ENCODE measurements around the gene AMER3. TPM values are rescaled to one million over a fixed set of nuclear protein-coding genes. Genes with fewer than 3 reads are reported as not detected.

AMER3 gene
- total and polyA plus RNA-seq, 4 donors = not detected

DNA sequence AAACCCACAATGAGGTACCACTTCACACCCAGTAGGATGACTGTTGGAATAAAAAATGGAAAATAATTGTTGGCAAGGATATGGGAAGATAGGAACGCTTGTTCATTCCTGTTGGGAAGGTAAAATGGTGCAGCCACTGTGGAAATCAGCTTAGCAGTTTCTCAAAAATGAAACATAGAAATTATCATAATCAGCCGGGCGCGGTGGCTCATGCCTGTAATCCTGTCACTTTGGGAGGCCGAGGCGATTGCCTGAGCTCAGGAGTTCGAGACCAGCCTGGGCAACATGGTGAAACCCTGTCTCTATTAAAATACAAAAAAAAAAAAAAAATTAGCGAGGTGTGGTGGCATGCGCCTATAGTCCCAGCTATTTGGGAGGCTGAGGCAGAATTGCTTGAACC, 23.4 kb downstream of the AMER3 start:
- Histone ChIP-seq H3K4me3 (ENCODE audit: low read depth in 1 of 3, low read length in 3 of 3) (no peak overlapping the region), H3K9me3 (ENCODE audit: control insufficient read depth in 4 of 4, low read length in 3 of 4) (no peaks in the 10 kb centered on the region), H3K4me1 (ENCODE audit: control insufficient read depth in 4 of 4, insufficient read depth in 4 of 4, low read length in 3 of 4) (no peaks in the 10 kb centered on the region), H3K27ac (ENCODE audit: low read depth in 1 of 2, low read length in 2 of 2) (no peak overlapping the region), H3K27me3 (ENCODE audit: control insufficient read depth in 4 of 4, insufficient read depth in 4 of 4, low read length in 3 of 4) (no peaks in the 10 kb centered on the region), H3K9ac (ENCODE audit: low read depth in 1 of 2, low read length in 2 of 2) (no peak overlapping the region), H3K36me3 (ENCODE audit: control insufficient read depth in 4 of 4, insufficient read depth in 3 of 4, low read depth in 1 of 4, low read length in 3 of 4) (no peaks in the 10 kb centered on the region)
- TF ChIP-seq JUND (IDR thresholded peaks at IDR 0.05) (no peak), SP1 (IDR thresholded peaks at IDR 0.05) (no peak), HNF4G (IDR thresholded peaks at IDR 0.05) (no peak), EGR1 (IDR thresholded peaks at IDR 0.05; ENCODE audit: low read depth in 2 of 2) (no peak), YY1 (IDR thresholded peaks at IDR 0.05) (no peak), RAD21 (IDR thresholded peaks at IDR 0.05) (no peak), TAF1 (conservative IDR thresholded peaks at IDR 0.05) (no peak), HNF4A (conservative IDR thresholded peaks at IDR 0.05) (no peak), RXRA (IDR thresholded peaks at IDR 0.05) (no peak), GABPA (IDR thresholded peaks at IDR 0.05 in 1 of 2, conservative IDR thresholded peaks at IDR 0.05 in 1 of 2) (no peak), FOXA1 (IDR thresholded peaks at IDR 0.05) (no peak)
- TF ChIP-seq, protein P1, sequence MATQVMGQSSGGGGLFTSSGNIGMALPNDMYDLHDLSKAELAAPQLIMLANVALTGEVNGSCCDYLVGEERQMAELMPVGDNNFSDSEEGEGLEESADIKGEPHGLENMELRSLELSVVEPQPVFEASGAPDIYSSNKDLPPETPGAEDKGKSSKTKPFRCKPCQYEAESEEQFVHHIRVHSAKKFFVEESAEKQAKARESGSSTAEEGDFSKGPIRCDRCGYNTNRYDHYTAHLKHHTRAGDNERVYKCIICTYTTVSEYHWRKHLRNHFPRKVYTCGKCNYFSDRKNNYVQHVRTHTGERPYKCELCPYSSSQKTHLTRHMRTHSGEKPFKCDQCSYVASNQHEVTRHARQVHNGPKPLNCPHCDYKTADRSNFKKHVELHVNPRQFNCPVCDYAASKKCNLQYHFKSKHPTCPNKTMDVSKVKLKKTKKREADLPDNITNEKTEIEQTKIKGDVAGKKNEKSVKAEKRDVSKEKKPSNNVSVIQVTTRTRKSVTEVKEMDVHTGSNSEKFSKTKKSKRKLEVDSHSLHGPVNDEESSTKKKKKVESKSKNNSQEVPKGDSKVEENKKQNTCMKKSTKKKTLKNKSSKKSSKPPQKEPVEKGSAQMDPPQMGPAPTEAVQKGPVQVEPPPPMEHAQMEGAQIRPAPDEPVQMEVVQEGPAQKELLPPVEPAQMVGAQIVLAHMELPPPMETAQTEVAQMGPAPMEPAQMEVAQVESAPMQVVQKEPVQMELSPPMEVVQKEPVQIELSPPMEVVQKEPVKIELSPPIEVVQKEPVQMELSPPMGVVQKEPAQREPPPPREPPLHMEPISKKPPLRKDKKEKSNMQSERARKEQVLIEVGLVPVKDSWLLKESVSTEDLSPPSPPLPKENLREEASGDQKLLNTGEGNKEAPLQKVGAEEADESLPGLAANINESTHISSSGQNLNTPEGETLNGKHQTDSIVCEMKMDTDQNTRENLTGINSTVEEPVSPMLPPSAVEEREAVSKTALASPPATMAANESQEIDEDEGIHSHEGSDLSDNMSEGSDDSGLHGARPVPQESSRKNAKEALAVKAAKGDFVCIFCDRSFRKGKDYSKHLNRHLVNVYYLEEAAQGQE (IDR thresholded peaks at IDR 0.05) = no peak
- TF ChIP-seq, protein P2, sequence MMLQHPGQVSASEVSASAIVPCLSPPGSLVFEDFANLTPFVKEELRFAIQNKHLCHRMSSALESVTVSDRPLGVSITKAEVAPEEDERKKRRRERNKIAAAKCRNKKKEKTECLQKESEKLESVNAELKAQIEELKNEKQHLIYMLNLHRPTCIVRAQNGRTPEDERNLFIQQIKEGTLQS (IDR thresholded peaks at IDR 0.05) = no peak
- TF ChIP-seq, protein P3, sequence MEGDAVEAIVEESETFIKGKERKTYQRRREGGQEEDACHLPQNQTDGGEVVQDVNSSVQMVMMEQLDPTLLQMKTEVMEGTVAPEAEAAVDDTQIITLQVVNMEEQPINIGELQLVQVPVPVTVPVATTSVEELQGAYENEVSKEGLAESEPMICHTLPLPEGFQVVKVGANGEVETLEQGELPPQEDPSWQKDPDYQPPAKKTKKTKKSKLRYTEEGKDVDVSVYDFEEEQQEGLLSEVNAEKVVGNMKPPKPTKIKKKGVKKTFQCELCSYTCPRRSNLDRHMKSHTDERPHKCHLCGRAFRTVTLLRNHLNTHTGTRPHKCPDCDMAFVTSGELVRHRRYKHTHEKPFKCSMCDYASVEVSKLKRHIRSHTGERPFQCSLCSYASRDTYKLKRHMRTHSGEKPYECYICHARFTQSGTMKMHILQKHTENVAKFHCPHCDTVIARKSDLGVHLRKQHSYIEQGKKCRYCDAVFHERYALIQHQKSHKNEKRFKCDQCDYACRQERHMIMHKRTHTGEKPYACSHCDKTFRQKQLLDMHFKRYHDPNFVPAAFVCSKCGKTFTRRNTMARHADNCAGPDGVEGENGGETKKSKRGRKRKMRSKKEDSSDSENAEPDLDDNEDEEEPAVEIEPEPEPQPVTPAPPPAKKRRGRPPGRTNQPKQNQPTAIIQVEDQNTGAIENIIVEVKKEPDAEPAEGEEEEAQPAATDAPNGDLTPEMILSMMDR (IDR thresholded peaks at IDR 0.05; ENCODE audit: low read depth, low read length, missing input control) = no peak
- TF ChIP-seq, protein P4, sequence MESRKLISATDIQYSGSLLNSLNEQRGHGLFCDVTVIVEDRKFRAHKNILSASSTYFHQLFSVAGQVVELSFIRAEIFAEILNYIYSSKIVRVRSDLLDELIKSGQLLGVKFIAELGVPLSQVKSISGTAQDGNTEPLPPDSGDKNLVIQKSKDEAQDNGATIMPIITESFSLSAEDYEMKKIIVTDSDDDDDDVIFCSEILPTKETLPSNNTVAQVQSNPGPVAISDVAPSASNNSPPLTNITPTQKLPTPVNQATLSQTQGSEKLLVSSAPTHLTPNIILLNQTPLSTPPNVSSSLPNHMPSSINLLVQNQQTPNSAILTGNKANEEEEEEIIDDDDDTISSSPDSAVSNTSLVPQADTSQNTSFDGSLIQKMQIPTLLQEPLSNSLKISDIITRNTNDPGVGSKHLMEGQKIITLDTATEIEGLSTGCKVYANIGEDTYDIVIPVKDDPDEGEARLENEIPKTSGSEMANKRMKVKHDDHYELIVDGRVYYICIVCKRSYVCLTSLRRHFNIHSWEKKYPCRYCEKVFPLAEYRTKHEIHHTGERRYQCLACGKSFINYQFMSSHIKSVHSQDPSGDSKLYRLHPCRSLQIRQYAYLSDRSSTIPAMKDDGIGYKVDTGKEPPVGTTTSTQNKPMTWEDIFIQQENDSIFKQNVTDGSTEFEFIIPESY (IDR thresholded peaks at IDR 0.05) = no peak
- no peak for DNase-seq (ENCODE audit: low spot score)
- WGBS = 87% methylated on average over 9 of the region's 9 CpGs

DNA sequence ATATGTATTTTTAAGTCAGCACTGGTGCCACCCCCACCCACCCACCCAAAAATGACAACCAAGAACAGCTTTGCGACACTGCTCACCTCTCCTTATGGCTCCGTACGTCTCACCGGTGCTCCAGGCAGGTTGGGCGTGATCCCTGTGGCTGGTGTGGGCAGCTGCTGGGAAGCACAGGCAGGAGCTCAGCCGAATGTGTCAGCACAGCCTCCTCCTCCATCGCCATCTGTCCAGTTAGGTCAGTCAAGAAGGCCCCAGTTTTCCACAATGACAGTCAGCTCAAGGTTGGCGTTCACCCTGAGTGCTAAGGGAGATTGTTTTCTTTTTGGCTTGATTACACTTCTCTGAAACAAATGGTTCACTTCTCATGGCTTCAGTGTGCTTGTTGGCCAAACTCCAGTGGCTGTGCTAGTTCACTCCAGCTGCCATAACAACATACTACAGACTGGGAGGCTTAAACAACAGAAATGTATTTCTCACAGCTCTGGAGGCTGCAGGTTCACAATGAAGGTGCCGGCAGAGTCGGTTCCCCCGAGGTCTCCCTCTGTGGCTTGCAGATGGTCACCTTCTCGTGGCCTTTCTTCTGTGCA, 30.2 kb downstream of the AMER3 start:
- Histone ChIP-seq H3K4me1 (ENCODE audit: control insufficient read depth in 4 of 4, insufficient read depth in 4 of 4, low read length in 3 of 4) (no peaks in the 10 kb centered on the region), H3K36me3 (ENCODE audit: control insufficient read depth in 4 of 4, insufficient read depth in 3 of 4, low read depth in 1 of 4, low read length in 3 of 4) (no peaks in the 10 kb centered on the region), H3K9me3 (ENCODE audit: control insufficient read depth in 4 of 4, low read length in 3 of 4) (no peaks in the 10 kb centered on the region), H3K9ac (ENCODE audit: low read depth in 1 of 2, low read length in 2 of 2) (no peak overlapping the region), H3K27ac (ENCODE audit: low read depth in 1 of 2, low read length in 2 of 2) (no peak overlapping the region), H3K4me3 (ENCODE audit: low read depth in 1 of 3, low read length in 3 of 3) (no peak overlapping the region), H3K27me3 (ENCODE audit: control insufficient read depth in 4 of 4, insufficient read depth in 4 of 4, low read length in 3 of 4) (no peaks in the 10 kb centered on the region)
- WGBS = 88% methylated on average over 12 of the region's 12 CpGs
- TF ChIP-seq YY1 (IDR thresholded peaks at IDR 0.05) = no peak
- TF ChIP-seq, protein P1 (IDR thresholded peaks at IDR 0.05) = no peak
- no peak for TF ChIP-seq GABPA (IDR thresholded peaks at IDR 0.05 in 1 of 2, conservative IDR thresholded peaks at IDR 0.05 in 1 of 2)
- no peak for TF ChIP-seq RAD21 (IDR thresholded peaks at IDR 0.05)
- DNase-seq (ENCODE audit: low spot score) = no peak

All from liver (tissue), 9 donors.